GM18511 (cell line): ENCODE measurements around the gene NGRN.
A peak's percentile ranks its signal among the peaks of the same experiment; 100 is the strongest.
"Not testable (repeated sequence)": the region's sequence is repeated elsewhere in the genome, so short reads cannot be mapped to it uniquely, and the experiment has no call there.

ENCODE experiments used
- ATAC-seq: cut with Tn5 transposase; IDR thresholded peaks from one replicate; pipeline ENCODE4 v1.9.1; 2021; ENCODE audit warnings: mild to moderate bottlenecking, moderate library complexity; ENCODE audit not compliant: unreplicated experiment

Gene NGRN

DNA sequence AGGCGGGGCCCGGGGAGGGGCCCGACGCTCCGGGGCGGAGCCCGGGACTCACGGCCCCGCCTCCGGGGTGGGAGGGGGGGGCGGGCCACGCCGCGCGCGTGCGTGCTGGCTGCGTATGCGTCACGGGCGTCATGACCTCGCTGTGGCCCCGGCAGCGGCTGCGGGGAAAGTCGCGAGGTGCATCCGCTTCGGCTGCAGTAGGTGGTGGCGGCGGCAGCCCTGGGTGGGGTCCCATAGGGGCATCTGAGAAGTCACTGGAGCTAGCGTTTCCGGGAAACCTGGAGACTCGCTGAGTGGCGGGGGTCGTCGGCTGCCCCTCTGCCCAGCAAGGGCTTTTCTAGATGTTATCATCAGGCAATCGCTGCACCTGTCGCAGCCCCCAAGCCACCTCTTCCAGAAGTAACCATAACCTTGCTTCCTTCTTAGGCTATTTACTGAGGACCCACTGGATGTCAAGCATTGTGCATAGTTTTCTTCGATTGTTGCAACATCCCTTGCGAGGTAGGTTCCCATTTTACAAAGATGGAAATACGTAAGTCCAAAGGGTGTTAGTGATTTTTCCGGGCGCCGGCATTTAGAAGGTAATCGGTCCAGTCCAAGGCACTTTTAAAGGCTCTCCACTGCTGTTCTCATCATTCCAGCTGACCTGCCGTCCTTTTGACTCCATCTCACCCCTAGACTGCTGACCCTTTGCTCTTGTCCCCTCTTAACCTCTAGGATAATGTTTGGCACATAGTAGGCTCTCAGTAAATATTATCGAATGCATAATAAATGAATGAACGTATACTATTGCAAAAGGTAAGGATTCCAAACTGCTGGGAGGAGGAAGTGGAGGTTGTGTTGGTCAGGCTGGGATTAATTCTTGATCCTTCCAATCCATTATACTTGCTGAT is 31.1 kb upstream of the NGRN start, which contains the start of gene GDPGP1:
Gene GDPGP1, plus strand, starts transcription at position 114 of the 893 bp plus-strand sequence. CDS start 6,700 bp downstream, outside the sequence.
- ATAC-seq = peak; percentile 66

DNA sequence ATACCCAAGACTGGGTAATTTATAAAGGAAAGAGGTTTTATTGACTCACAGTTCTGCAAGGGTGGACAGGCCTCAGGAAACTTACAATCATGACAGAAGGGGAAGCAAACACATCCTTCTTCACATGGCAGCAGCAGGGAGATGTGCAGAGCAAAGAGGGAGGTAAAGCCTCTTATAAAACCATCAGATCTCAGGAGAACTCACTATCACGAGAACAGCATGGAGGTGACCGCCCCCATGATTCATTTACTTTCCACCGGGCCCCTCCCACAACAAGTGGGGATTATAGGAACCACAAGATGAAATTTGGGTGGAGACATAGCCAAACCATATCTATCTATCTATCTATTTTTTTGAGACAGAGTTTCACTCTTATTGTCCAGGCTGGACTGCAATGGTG is 26.1 kb upstream of the NGRN start:
- no peak for ATAC-seq

DNA sequence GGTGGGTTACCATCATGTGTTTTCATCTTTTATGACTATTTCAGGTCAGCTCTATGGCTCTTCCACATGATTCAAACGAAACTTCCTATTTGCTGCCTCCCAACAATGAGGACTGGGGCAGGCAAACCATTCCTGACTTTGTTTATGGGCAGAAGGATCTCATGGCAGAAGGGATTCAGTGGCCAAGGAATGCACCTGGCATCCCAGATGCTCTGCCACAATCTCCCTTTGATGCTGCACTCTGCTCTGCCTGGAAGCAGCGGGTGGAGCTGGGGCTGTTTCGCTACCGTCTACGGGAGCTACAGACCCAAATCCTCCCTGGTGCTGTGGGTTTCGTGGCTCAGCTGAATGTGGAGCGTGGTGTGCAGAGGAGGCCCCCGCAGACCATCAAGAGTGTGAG is 24.6 kb upstream of the NGRN start:
- no peak for ATAC-seq

DNA sequence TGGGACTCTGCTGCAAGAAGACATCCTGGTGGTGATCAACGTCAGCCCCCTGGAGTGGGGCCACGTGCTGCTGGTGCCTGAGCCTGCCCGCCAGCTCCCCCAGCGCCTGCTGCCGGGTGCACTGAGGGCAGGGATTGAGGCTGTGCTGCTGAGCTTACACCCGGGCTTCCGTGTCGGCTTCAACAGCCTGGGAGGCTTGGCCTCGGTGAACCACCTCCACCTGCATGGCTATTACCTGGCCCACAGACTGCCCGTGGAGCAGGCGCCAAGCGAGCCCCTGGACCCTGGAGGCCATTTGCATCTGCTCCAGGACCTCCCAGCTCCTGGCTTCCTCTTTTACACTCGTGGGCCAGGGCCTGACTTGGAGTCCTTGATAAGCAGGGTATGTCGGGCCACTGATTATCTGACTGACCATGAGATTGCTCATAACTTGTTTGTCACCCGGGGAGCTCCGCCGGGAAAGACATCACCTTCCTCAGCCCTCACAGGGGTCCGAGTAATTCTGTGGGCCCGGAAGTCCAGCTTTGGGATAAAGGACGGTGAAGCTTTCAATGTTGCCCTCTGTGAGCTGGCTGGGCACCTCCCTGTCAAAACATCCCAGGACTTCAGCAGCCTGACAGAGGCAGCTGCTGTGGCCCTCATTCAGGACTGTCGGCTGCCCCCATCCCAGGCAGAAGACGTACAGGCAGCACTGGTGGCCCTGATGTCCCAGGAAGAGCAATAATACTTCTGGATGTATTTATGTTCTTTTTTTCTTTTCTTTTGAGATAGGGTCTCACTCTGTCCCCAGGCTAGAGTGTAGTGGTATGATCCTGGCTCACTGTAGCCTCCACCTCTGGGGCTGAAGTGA is 23.9 kb upstream of the NGRN start:
- ATAC-seq = no peak

DNA sequence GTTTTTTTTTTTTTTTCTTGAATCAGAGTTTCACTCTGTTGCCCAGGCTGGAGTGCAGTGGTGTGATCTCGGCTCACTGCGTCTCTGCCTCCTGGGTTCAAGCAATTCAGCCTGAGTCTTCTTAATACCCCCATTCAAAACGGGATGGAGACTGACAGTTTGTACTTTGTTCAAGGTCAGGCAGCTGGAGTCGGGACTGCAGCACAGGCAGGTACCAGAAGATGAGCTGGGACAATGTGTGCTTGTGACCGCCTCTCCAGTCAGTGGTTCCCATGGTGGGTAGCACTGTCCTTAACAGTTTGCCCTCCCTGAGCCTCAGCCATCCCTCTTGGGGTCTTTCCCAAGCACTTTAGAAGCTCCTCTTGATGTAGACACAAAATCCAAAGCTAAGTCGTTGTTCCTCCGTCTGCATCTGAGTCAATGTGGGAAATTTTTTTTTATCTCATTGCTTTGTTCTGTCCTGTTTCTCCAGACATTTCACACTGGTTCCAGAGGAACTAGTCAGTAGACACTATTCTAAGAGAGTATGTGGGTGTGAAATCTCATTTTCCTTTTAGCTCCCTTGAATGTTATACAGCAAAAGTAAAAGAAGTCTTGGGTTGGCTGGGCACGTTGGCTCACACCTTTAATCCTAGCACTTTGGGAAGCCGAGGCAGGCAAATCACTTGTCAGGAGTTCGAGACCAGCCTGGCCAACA is 21.4 kb upstream of the NGRN start:
- no peak for ATAC-seq

DNA sequence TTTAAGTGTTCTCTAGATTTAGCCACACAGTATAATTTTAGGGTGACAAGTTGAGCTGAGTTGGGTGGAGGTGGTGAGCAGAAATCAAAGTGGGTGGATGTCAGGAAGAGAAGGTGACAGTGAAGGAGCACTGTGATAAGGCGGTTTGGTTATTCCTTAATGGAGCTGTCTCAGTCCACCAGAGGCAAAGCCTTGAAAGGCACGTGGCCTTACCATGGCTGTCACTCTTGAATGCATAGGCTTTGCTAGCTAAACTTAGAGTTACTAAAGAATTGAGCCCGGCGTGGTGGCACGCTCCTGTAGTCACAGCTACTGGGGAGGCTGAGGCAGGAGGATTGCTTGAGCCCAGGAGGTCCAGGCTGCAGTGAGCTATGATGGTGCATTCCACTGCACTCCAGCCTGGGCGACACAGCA is 16.7 kb upstream of the NGRN start:
- no peak for ATAC-seq

DNA sequence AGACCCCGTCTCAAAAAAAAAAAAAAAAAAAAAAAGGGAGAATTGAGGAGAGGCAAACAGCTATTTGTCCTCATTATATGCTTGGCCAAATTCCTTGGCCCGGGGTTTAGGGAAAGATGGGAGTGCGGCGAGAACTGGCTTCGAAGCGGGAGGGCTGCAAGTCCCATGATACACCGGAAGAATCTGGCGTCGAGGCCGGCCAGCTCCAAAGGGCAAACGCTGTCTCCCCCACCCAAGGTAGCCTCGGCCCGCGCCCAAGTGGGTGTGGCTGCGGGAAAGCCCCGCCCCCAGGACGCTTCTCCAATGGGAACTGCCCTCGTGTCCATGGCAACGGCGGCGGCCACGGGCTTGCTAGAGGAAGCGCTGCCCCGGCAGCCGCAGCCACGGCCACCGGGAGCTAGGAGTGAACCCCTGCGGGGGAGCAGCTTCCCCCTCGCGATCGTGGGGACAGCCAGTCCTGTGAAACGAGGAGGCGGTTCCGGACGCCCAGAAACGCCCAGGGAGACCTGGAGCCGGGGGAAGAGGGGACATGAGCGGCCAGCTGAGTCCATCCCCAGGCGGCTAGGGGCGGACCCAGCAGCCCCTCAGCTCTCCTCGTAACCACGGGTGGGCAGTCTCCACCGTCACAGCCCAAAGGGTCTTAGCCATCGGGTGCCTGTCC is 16.1 kb upstream of the NGRN start, which contains the start of gene TTLL13:
Gene TTLL13, plus strand, starts transcription at position 354 of the 661 bp plus-strand sequence. CDS start 1,075 bp downstream, outside the sequence.
- peak; percentile 88 for ATAC-seq

DNA sequence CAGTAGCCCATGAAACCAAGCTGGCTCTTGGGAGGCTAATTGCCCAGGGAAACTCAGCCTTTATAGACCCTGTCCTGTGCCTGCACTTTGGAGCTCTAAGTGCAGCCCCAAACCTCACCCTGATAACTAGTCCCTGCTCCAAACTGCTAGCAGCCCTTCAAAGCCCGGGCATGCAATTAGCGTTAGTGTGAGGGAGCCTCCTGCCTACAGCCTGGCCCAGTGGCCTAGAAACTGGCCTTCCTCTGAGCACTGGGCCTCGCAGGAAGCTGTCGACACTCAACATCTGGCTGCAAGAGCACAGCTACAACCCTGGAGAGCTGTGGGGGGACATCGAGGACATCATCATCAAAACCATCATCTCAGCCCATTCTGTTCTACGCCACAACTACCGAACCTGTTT is 7.7 kb upstream of the NGRN start:
- ATAC-seq = no peak

DNA sequence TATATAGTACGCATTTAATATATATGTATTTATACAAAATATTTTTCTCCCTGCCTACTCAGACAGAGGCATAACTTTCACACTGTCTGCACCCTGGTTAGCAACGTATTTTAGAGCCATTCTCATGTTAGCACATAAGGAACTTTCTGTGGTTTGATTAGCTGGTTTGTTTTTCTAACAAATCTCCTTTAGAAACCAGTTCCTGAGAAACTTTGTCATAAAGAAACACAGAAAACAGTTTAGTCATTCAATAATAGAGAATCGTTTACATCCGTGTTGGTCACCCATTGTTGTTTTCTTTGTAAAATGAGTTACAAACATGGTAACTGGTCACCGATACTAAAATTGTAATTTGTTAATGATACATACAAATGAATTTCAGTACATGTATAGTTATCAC is 5.9 kb upstream of the NGRN start:
- ATAC-seq = no peak

DNA sequence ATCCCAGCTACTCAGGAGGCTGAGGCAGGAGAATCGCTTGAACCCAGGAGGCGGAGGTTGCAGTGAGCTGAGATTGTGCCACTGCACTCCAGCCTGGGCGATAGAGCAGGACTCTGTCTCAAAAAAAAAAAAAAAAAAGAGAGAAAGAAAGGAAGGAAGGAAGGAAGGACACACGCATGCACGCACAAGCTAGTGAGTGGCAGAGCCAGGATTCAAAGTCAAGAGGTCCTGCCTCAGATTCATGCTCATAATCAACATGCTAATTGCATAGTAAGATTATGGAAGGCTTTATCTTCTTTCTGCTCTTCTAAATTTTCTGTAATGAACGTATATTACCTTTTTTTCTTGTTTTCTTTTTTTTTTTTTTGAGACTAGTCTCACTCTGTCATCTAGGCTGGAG is 4.7 kb upstream of the NGRN start:
- ATAC-seq = not testable (repeated sequence)

DNA sequence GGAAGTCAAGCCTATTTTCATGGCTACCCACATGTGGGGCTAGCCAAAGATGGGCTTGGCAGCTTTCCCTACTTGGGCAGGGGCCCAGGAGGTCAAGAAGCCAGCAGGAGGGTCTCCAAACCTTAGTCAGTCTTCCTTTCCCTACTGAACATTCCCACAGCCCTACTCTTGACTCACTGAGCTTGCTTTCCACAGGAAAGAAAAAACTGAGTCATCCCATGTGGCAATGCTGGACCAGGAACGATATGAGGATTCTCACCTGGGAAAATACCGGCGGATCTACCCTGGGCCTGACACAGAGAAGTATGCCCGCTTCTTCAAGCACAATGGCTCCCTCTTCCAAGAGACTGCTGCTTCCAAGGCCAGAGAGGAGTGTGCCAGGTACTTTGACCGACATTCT is 3.7 kb upstream of the NGRN start:
- no peak for ATAC-seq

DNA sequence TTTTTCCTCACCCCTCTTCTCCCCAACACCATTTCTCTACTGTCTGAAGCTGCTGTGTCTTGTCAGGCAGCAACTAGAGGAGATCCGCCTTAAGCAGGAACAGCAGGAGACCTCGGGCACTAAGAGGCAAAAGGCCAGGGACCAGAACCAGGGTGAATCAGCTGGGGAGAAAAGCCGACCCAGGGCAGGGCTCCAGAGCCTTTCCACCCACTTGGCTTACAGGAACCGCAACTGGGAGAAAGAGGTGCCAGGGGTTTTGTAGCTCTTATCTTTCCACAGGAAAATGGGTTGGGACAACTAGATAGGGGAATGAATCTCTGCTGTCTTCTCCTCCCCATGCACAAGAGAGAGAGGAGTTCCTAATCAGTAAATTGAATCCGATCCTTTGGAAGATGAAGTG is 3.0 kb upstream of the NGRN start:
- ATAC-seq = no peak

DNA sequence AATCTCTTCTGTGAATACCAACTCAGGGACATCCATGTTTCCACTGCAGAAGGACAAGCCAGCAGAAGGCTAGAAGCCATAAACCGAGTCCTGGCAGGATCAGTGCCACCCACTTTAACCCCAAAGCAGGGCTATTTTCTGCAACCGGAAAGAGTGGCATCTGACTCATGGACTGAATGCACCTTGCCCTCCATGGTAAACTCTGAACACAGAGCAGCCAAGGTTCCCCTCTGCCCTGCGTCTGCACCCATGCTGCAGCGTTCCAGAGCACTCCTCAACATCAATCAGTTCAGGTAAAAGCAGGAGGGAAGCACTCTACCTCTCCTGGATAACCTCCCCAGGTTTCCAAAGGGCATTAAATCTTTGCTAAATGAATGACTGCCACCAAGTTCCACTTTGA is 801 bp upstream of the NGRN start:
- no peak for ATAC-seq

DNA sequence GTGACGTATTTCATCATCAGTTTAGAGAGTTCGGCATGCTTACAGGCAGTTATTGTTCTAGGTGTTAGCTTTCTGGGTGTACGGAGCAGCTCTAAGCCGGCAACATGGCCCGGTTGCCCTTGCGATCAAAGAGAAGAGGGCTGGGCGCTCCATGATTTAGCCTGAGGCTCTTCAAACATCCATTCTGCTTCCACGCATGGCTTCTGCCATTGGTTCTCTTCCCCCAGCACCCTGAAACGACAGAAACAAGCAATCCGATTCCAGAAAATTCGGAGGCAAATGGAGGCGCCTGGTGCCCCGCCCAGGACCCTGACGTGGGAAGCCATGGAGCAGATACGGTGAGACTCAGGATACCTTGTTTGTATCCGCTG is 574 bp downstream of the NGRN start:
- ATAC-seq = peak; percentile 15

DNA sequence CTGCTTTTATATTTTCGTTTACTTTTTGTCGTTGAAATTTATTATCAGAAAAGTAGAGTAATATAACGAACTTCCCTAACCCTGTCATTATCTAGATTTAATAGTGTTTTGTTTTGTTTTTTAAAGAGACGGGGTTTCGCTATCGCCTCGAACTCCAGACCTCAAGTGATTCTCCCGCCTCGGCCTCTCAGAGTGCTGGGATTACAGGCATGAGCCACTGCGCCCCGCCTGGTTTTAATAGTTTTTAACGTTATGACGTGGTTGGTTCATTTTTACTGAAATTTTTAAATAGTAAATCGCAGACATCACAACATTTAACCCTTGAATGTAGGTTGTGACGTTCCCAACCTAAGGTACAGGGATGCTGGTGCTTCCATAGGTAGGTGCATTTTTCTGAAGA is 1.0 kb downstream of the NGRN start:
- no peak for ATAC-seq

DNA sequence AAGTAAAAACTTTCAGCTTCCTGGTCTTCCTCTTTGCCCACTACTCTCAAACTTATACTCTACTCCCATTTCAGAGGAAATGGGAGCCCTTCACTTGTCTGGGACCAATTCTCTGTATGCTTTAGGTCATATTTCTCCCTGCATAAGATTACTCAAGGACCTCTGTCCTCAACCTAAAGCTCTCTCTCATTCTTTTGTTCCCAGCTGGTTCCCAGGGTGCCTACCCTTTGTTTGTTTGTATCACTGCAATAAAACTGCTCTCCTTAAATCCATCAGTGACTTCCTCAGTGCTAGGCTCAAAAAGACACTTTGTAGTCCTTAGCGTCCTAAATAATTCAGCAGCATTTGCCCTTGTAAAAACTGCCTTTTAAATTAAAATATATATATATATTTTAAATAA is 2.9 kb downstream of the NGRN start:
- ATAC-seq = no peak

DNA sequence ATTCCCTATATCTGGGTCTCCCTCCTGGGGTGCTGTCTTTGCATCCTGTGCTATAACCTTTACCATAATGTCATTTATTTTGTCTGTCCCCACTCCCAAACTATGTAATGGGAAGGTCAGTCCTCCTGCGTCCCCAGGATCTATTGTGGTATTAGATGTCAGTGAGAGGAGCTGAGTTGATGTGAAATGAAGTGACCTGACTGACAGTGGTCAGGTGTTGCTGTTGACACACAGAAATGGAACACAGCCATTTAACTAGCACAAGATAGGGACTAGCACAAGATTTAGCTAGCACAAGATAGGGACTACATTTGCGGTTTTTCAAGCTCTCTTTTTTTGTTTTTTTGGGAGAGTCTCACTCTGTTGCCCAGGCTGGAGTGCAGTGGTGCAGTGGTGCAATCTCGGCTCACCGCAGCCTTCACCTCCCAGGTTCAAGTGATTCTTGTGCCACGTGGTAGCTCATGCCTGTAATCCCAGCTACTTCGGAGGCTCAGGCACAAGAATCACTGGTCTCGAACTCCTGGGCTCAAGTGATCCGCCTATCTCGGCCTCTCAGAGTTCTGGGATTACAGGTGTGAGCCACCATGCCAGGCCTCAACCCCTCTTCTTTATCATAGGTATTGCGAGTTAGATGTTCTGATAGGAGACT is 5.2 kb downstream of the NGRN start:
- no peak for ATAC-seq

DNA sequence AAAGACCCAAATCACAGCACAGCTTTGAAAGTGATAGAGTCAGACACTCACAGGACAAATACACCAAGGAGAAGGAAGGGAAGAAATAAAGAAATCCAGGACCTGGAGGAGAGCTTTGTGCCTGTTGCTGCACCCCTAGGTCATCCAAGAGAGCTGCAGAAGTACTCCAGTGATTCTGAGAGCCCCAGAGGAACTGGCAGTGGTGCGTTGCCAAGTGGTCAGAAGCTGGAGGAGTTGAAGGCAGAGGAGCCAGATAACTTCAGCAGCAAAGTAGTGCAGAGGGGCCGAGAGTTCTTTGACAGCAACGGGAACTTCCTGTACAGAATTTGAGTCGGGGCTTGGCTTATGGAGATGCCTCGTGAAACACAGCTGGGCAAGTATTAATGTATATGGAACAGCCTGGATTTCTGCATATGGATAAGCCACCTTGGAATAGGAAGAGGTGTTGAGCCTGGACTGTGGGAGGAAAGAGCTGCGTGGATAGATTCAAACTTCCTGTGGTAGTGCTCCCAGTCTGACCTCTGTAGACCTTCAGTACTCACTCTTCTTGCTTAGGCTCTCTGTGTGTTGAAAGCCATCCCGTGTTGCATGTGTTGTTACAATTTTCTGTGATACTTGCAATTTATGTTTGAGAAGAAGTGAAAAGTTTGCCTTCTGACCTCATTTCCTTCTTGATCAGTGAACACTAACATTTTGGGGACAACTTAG is 6.1 kb downstream of the NGRN start:
- no peak for ATAC-seq

DNA sequence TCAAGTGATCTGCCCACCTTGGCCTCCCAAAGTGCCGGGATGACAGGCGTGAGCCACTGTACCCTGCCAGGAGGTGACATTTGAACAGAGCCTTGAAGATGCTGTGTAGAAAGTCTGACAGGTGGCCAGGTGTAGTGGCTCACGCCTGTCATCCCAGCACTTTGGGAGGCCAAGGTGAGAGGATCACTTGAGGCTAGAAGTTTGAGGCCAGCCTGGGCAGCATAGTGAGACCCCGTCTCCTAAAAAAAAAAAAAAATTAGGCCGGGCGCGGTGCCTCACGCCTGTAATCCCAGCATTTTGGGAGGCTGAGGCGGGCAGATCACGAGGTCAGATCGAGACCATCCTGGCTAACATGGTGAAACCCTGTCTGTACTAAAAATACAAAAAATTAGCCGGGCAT is 13.0 kb downstream of the NGRN start:
- ATAC-seq = not testable (repeated sequence)

DNA sequence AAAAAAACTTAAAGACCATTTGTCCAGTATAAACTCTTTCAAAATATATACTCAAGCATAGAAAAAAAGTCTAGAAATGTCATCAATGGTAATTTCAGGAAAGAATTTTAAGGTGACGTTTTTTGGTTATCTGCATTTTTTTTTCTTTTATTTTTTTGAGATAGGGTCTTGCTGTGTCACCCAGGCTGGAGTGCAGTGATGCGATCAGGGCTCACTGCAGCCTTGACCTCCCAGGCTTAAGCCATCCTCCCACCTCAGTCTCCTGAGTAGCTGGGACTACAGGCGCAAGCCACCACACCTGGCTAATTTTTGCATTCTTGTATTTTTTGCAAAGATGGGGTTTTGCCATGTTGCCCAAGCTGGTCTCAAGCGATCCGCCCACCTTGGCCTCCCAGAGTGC is 15.3 kb downstream of the NGRN start:
- ATAC-seq = not testable (repeated sequence)
